MM.1S (cell line): Measurements from ENCODE around the gene PPP1R9A.

Source experiments
- CTCF ChIP-seq: fragments of 300-600 bp; sonication (generic); IDR thresholded peaks from 2 replicates; pipeline ENCODE4 v1.5.1; 2016; ENCODE audit warnings: antibody characterized with exemption, low read length, mixed read lengths
- EZH2 ChIP-seq: fragments of 300-600 bp; sonication (generic); optimal IDR thresholded peaks from 2 replicates; pipeline ENCODE3; 2017; ENCODE audit warnings: low read depth, mild to moderate bottlenecking, antibody characterized with exemption, low read length, mixed read lengths
- EZH2phosphoT487 ChIP-seq: fragments of 300-600 bp; sonication (generic); IDR thresholded peaks from 2 replicates; pipeline ENCODE4 v1.6.1; 2018; ENCODE audit warnings: antibody characterized with exemption, low read length

- TF ChIP-seq CTCF (no peak), EZH2phosphoT487 (no peak), EZH2 (no peak)
Measured at GRCh38 chr7:95340491-95340890, 433.1 kb downstream of the PPP1R9A start.
